ENCODE data around the gene HAP1.
"Not testable (repeated sequence)": the region's sequence is repeated elsewhere in the genome, so short reads cannot be mapped to it uniquely, and the experiment has no call there.

DNA sequence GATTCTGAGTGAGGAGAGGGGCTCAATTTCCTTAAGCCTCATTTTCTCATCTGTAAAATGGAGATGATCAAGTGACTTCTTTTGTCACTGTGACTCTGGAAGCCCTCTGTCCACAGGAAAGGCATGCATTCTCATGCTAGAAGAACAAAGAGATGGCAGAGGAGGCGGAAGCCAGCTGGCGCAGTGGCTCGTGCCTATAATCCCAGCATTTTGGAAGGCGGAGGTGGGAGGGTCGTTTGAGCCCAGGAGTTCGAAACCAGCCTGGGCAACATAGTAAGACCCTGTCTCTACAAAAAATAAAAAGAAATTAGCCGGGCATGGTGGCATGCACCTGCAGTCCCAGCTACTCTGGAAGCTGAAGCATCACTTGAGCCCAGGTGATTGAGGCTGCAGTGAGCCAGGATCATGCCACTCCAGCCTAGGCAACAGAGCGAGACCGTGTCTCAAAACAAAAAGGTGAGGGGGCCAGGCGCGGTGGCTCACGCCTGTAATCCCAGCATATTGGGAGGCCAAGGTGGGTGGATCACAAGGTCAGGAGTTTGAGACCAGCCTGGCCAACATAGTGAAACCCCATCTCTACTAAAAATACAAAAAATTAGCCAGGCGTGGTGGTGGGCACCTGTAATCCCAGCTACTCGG, 41.9 kb upstream of the HAP1 start:
- not testable (repeated sequence) for TF ChIP-seq CTCF (IDR thresholded peaks at IDR 0.05); POLR2AphosphoS5 (IDR thresholded peaks at IDR 0.05; ENCODE audit: low read depth, low read length)
- TF ChIP-seq, protein P1, sequence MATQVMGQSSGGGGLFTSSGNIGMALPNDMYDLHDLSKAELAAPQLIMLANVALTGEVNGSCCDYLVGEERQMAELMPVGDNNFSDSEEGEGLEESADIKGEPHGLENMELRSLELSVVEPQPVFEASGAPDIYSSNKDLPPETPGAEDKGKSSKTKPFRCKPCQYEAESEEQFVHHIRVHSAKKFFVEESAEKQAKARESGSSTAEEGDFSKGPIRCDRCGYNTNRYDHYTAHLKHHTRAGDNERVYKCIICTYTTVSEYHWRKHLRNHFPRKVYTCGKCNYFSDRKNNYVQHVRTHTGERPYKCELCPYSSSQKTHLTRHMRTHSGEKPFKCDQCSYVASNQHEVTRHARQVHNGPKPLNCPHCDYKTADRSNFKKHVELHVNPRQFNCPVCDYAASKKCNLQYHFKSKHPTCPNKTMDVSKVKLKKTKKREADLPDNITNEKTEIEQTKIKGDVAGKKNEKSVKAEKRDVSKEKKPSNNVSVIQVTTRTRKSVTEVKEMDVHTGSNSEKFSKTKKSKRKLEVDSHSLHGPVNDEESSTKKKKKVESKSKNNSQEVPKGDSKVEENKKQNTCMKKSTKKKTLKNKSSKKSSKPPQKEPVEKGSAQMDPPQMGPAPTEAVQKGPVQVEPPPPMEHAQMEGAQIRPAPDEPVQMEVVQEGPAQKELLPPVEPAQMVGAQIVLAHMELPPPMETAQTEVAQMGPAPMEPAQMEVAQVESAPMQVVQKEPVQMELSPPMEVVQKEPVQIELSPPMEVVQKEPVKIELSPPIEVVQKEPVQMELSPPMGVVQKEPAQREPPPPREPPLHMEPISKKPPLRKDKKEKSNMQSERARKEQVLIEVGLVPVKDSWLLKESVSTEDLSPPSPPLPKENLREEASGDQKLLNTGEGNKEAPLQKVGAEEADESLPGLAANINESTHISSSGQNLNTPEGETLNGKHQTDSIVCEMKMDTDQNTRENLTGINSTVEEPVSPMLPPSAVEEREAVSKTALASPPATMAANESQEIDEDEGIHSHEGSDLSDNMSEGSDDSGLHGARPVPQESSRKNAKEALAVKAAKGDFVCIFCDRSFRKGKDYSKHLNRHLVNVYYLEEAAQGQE (IDR thresholded peaks at IDR 0.05; ENCODE audit: insufficient read depth in 1 of 2, low read depth in 2 of 2, low read length in 1 of 2): not testable (repeated sequence)

Measured in Panc1 (cell line).